Measurements from ENCODE around the gene FAM124A. TPM values are rescaled to one million over a fixed set of nuclear protein-coding genes. Genes with fewer than 3 reads are reported as not detected.

FAM124A gene, protein sequence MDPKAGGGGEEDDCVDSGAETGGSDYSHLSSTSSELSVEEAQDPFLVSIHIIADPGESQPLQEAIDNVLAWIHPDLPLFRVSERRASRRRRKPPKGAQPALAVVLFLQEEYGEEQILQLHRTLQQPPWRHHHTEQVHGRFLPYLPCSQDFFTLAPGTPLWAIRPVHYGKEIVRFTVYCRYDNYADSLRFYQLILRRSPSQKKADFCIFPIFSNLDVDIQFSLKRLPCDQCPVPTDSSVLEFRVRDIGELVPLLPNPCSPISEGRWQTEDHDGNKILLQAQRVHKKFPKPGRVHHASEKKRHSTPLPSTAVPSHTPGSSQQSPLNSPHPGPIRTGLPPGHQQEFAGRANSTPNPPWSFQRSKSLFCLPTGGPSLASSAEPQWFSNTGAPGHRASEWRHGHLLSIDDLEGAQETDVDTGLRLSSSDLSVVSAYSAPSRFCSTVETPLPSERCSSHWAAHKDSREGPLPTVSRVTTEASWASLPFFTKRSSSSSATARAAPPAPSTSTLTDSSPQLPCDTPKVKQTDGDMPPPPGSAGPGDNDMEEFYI
- under 1 TPM; 0.07 to 0.25 TPM for total RNA-seq

- Mint-ChIP-seq H3K4me3 (peak within 1 kb of the TSS; percentile 68), H3K9me3 (no peaks in the 10 kb centered on the region), H3K27ac (no peak within 1 kb of the TSS), H3K36me3 (ENCODE audit: low read depth) (no peaks in the 10 kb centered on the region), H3K27me3 (peaks cover 42% of the 10 kb centered on the region), H3K4me1 (ENCODE audit: low read depth) (no peaks in the 10 kb centered on the region)
- CTCF ChIA-PET: interaction anchor here (3.2 to 3.4 kb wide), 2 partner anchors 64 to 97 kb away, joined by 14 to 21 read pairs; no protein-coding TSS in a partner anchor
- ATAC-seq (peak; percentile 93), DNase-seq (peak; percentile 43)
- POLR2A ChIA-PET: no interaction called here
- intact Hi-C loops (cut with micrococcal nuclease): no loop called here
- peak; percentile 16 for TF ChIP-seq CTCF (IDR thresholded peaks at IDR 0.05)
Observed at GRCh38 chr13:51222037-51222685, at the start of gene FAM124A. TSS of gene FAM124A (plus strand) at chr13:51222398. CDS start at chr13:51222502, 104 bp downstream.

DNA sequence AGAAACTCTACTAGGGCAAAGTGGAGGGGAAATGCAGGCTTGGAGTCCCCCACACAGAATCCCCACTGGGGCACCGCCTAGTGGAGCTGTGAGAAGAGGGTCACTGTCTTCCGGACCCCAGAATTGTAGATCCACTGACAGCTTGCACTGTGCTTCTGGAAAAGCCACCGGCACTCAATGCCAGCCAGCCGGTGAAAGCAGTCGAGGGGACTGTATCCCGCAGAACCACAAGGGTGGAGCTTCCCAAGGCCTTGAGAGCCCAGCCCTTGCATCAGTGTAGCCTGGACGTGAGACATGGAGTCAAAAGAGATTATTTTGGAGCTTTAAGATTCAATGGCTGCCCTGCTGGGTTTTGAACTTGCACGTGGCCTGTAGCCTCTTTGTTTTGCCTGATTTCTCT is 47.2 kb upstream of the FAM124A start:
- no peaks in the 10 kb centered on the region for H3K4me1 Mint-ChIP-seq (ENCODE audit: low read depth)
- CTCF ChIA-PET: no interaction called here
- intact Hi-C loops (cut with micrococcal nuclease): no loop called here

GRCh38 chr13:51175639-51176038 is 46.6 kb upstream of the FAM124A start:
- no peaks in the 10 kb centered on the region for H3K9me3 Mint-ChIP-seq
- no peak overlapping the region for H3K27ac Mint-ChIP-seq

More for the DNA sequence above, 47.2 kb upstream of the FAM124A start:
- no peak overlapping the region for H3K4me3 Mint-ChIP-seq
- no peak for TF ChIP-seq CTCF (IDR thresholded peaks at IDR 0.05)
- ATAC-seq: no peak
- H3K27me3 Mint-ChIP-seq: peaks cover 9% of the 10 kb centered on the region
- DNase-seq: no peak
- H3K27ac Mint-ChIP-seq: no peak overlapping the region
- no peaks in the 10 kb centered on the region for H3K36me3 Mint-ChIP-seq (ENCODE audit: low read depth)
- H3K9me3 Mint-ChIP-seq: no peaks in the 10 kb centered on the region
- POLR2A ChIA-PET: no interaction called here

DNA sequence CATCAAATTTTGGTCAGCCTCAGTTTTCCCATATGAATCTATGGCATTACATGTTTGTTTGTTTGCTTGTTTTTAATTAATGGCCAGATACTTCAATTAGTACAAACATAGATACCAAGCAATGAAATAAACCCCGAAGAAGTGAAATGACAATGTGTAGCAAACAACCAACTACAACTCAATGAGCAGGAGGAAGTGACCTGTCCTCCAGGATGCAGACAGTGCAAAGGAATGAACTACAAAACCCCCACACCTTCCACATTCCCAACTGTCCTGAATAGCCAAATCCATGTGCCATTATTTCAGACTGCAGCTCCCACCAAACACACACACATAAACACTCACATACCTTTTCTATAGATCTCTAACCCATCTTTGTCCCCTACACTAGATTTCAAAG is 45.0 kb upstream of the FAM124A start:
- ChIA-PET POLR2A (no interaction called here), CTCF (interaction anchor here (1.5 kb wide), 1 partner anchor 51 kb away, joined by 4 read pairs; no protein-coding TSS in a partner anchor)
- ATAC-seq: no peak
- no peak overlapping the region for H3K27ac Mint-ChIP-seq
- H3K4me1 Mint-ChIP-seq (ENCODE audit: low read depth): no peaks in the 10 kb centered on the region
- no peak for DNase-seq
- H3K27me3 Mint-ChIP-seq: peaks cover 13% of the 10 kb centered on the region
- intact Hi-C loops (cut with micrococcal nuclease): no loop called here
- no peaks in the 10 kb centered on the region for H3K36me3 Mint-ChIP-seq (ENCODE audit: low read depth)
- no peak for TF ChIP-seq CTCF (IDR thresholded peaks at IDR 0.05)
- H3K4me3 Mint-ChIP-seq: no peak overlapping the region
- H3K9me3 Mint-ChIP-seq: no peaks in the 10 kb centered on the region

More at GRCh38 chr13:51175639-51176038, 46.6 kb upstream of the FAM124A start:
- CTCF ChIA-PET: no interaction called here
- intact Hi-C loops (cut with micrococcal nuclease): no loop called here
- ATAC-seq (no peak), DNase-seq (no peak)
- POLR2A ChIA-PET: interaction anchor here (1.2 kb wide), 1 partner anchor 13 kb away, joined by 4 read pairs; no protein-coding TSS in a partner anchor
- Mint-ChIP-seq H3K27me3 (peaks cover 10% of the 10 kb centered on the region), H3K36me3 (ENCODE audit: low read depth) (no peaks in the 10 kb centered on the region), H3K4me3 (no peak overlapping the region), H3K4me1 (ENCODE audit: low read depth) (no peaks in the 10 kb centered on the region)
- TF ChIP-seq CTCF (IDR thresholded peaks at IDR 0.05): no peak

All from activated CD8-positive, alpha-beta T cell treated with anti-CD3 and anti-CD28 coated beads for 36 hours (primary cell).